Parathyroid adenoma (tissue), 2 donors: Measurements from ENCODE around the gene ZCCHC10.
"Not testable (repeated sequence)": the region's sequence is repeated elsewhere in the genome, so short reads cannot be mapped to it uniquely, and the experiment has no call there.

Experiments used
- H2AFZ ChIP-seq: fragments of 300-600 bp; sonication (generic); one replicate; pipeline ENCODE4 v1.7.0; 2017; ENCODE audit warnings: antibody characterized with exemption, mild to moderate bottlenecking
- H3K27ac ChIP-seq: fragments of 300-600 bp; sonication (generic); one replicate; pipeline ENCODE4 v1.7.0; 2017
- H3K27me3 ChIP-seq: fragments of 300-600 bp; sonication (generic); one replicate; pipeline ENCODE4 v1.7.0; 2017; ENCODE audit warnings: low read length; ENCODE audit not compliant: control insufficient read depth, insufficient read depth
- H3K36me3 ChIP-seq: fragments of 300-600 bp; sonication (generic); one replicate; pipeline ENCODE4 v1.7.0; 2017; ENCODE audit warnings: low read length; ENCODE audit not compliant: control insufficient read depth, insufficient read depth
- H3K4me1 ChIP-seq: fragments of 300-600 bp; sonication (generic); one replicate; pipeline ENCODE4 v1.7.0; 2017; ENCODE audit warnings: control low read depth
- H3K4me2 ChIP-seq: fragments of 300-600 bp; sonication (generic); one replicate; pipeline ENCODE4 v1.7.0; 2017; ENCODE audit warnings: low read length
- H3K4me3 ChIP-seq: fragments of 300-600 bp; sonication (generic); one replicate; pipeline ENCODE4 v1.7.0; 2017; ENCODE audit warnings: low read depth, low read length
- H3K79me2 ChIP-seq: fragments of 300-600 bp; sonication (generic); one replicate; pipeline ENCODE4 v1.7.0; 2017; ENCODE audit warnings: control low read depth
- H3K9ac ChIP-seq: fragments of 300-600 bp; sonication (generic); one replicate; pipeline ENCODE4 v1.7.0; 2017; ENCODE audit warnings: mild to moderate bottlenecking
- H3K9me3 ChIP-seq: fragments of 300-600 bp; sonication (generic); one replicate; pipeline ENCODE4 v1.7.0; 2017; ENCODE audit warnings: low read length; ENCODE audit not compliant: control insufficient read depth
- CTCF ChIP-seq: fragments of 300-600 bp; sonication (generic); IDR thresholded peaks from one replicate; pipeline ENCODE4 v1.7.0; 2017; ENCODE audit warnings: antibody characterized with exemption, mild to moderate bottlenecking
- donor health status: primary hyperparathyroidism.

ZCCHC10 gene

DNA sequence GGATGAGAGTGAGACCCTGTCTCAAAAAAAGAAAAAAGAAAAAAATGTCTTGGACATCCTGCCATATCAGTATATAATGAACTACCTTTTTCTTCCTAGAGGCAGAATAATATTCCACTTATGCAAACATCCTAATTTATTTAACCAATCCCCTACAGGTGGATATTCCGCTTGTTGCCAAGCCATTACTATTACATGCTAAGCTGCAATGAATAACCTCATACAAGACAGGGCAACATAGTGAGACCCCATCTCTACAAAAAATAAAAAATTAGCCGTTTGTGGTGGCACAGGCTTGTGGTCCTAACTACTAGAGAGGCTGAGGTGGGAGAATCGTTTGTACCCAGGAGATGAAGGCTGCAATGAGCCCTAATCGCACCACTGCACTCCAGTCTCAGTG is 61.2 kb downstream of the ZCCHC10 start:
- H3K4me2 ChIP-seq: no peak overlapping the region
- H3K79me2 ChIP-seq: peaks cover 21% of the 10 kb centered on the region
- H3K9ac ChIP-seq: no peak overlapping the region
- no peak overlapping the region for H3K4me3 ChIP-seq
- no peak overlapping the region for H3K27ac ChIP-seq
- no peaks in the 10 kb centered on the region for H3K9me3 ChIP-seq
- H2AFZ ChIP-seq: no peak overlapping the region
- H3K4me1 ChIP-seq: peaks cover 4% of the 10 kb centered on the region
- no peaks in the 10 kb centered on the region for H3K27me3 ChIP-seq
- no peaks in the 10 kb centered on the region for H3K36me3 ChIP-seq
- no peak for TF ChIP-seq CTCF

GRCh38 chr5:132963171-132964104 is 62.9 kb downstream of the ZCCHC10 start, which contains the start of gene AFF4:
TSS of gene AFF4 (minus strand) at chr5:132963634. CDS start at chr5:132937189, 26,445 bp downstream.
- Histone ChIP-seq H3K9ac (peak within 1 kb of the TSS; percentile 100), H3K27ac (peak within 1 kb of the TSS; percentile 98), H3K4me1 (peaks cover 4% of the 10 kb centered on the region), H3K9me3 (no peaks in the 10 kb centered on the region), H3K4me3 (peak within 1 kb of the TSS; percentile 96), H3K27me3 (no peaks in the 10 kb centered on the region), H3K4me2 (peak within 1 kb of the TSS; percentile 88), H3K79me2 (peaks cover 36% of the 10 kb centered on the region), H2AFZ (peak within 1 kb of the TSS; percentile 88), H3K36me3 (no peaks in the 10 kb centered on the region)
- TF ChIP-seq CTCF: peak; percentile 4

DNA sequence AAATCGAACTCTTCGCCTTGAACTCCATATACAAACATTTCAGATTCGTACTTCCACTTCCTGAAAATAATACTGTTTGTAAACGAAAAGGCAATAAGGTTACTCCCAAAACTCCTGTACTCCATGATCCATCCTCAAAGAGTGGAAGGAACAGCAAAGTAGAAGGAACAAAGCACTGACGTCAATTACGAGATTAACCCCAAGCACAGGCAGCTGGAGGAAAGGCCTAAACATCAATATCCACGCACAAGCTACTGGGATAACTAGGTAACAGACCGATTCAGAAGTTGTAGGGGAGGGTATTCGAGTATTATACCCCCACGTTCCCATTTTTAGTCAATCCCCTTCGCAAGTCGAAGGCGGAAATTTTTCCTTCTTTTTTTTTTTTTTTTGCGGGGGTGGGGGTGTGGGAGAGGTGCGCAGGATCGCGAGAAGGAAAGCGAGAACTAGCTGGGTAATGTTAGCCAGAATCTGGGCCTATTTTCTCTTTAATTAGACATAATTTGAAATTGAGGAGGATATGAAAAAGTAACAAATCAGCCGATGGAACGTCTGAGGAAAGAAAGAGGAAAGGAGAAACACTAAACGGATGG is 63.8 kb downstream of the ZCCHC10 start:
- TF ChIP-seq CTCF: no peak

GRCh38 chr5:132961887-132962286 is 64.5 kb downstream of the ZCCHC10 start:
- no peak overlapping the region for H2AFZ ChIP-seq
- H3K4me2 ChIP-seq: peak overlapping the region; percentile 69
- H3K79me2 ChIP-seq: peaks cover 42% of the 10 kb centered on the region
- H3K27ac ChIP-seq: peak overlapping the region; percentile 98
- peak overlapping the region; percentile 96 for H3K4me3 ChIP-seq
- H3K9ac ChIP-seq: peak overlapping the region; percentile 100
- no peak for TF ChIP-seq CTCF
- H3K4me1 ChIP-seq: peaks cover 4% of the 10 kb centered on the region
- no peaks in the 10 kb centered on the region for H3K36me3 ChIP-seq
- no peaks in the 10 kb centered on the region for H3K27me3 ChIP-seq
- H3K9me3 ChIP-seq: no peaks in the 10 kb centered on the region

More for the DNA sequence above, 63.8 kb downstream of the ZCCHC10 start:
- peak overlapping the region; percentile 69 for H3K4me2 ChIP-seq
- H3K79me2 ChIP-seq: peaks cover 40% of the 10 kb centered on the region
- peak overlapping the region; percentile 88 for H2AFZ ChIP-seq
- peak overlapping the region; percentile 96 for H3K4me3 ChIP-seq
- peak overlapping the region; percentile 100 for H3K9ac ChIP-seq
- H3K4me1 ChIP-seq: peaks cover 4% of the 10 kb centered on the region
- H3K36me3 ChIP-seq: no peaks in the 10 kb centered on the region
- no peaks in the 10 kb centered on the region for H3K9me3 ChIP-seq
- H3K27me3 ChIP-seq: no peaks in the 10 kb centered on the region
- peak overlapping the region; percentile 98 for H3K27ac ChIP-seq

DNA sequence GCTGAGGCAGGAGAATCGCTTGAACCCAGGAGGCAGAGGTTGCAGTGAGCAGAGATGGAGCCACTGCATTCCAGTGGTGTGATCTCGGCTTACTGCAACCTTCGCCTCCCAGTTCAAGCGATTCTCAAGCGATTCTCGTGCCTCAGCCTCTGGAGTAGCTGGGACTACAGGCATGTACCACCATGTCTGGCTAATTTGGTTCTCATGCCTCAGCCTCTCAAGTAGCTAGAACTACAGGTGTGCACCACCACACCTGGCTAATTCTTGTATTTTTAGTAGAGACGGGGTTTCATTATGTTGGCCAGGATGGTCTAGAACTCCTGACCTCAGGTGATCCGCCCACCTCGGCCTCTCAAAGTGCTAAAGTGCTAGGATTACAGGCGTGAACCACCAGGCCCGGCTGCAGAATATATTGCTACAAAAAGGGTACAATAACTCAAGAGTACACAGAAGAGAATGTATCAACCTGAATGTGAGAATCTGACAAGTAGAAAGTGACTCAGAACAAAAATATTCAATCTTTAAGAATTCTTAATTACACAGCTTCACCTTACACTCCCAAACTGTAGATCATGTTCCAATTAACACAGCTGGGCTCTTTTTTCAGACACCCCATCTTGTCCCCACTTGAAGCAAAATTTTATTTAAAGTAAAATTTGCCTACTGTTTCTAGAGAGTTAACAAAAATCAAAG is 65.1 kb downstream of the ZCCHC10 start:
- H2AFZ ChIP-seq, H3K9ac ChIP-seq, H3K27me3 ChIP-seq, H3K27ac ChIP-seq, H3K9me3 ChIP-seq, H3K36me3 ChIP-seq, H3K4me1 ChIP-seq: not testable (repeated sequence)
- peaks cover 46% of the 10 kb centered on the region for H3K79me2 ChIP-seq
- H3K4me2 ChIP-seq: peak overlapping the region; percentile 69
- peak overlapping the region; percentile 96 for H3K4me3 ChIP-seq

DNA sequence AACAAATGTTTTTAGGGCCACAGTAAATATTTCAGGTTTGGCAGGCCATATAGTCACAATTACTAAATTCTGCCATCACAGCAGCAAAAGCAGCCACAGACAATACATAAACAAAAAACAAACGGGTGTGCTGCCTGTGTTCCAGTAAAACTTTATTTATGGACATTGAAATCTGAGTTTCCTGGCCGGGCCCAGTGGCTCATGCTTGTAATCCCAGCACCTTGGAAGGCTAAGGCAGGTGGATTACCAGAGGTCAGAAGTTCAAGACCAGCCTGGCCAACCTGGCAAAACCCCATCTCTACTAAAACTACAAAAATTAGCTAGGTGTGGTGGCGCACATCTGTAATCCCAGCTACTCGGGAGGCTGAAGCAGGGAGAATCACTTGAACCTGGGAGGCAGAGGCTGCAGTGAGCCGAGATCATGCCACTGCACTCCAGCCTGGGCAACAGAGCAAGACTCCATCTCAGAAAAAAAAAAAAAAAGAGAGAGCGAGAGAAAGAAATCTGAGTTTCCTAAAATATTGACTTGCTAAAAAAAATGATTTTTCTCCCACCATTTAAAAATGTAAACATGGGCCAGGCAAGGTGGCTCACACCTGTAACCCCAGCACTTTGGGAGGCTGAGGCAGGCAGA is 70.1 kb downstream of the ZCCHC10 start:
- not testable (repeated sequence) for H2AFZ ChIP-seq, H3K27me3 ChIP-seq, H3K4me3 ChIP-seq, H3K36me3 ChIP-seq, H3K4me2 ChIP-seq, H3K27ac ChIP-seq, H3K9ac ChIP-seq, H3K9me3 ChIP-seq
- Histone ChIP-seq H3K79me2 (peaks cover 78% of the 10 kb centered on the region), H3K4me1 (peaks cover 11% of the 10 kb centered on the region)
